Activated T-cell treated with anti-CD3 and anti-CD28 coated beads, Interleukin-2, amount 50 U/mL, for 4 hours (primary cell): ENCODE data around the gene MPDZ. TPM values are rescaled to one million over a fixed set of nuclear protein-coding genes. Genes with fewer than 3 reads are reported as not detected.

Source experiments
- ATAC-seq, 2 donors: fragments of 200-7000 bp; cut with Tn5 transposase; one replicate each; pipeline ENCODE4 v1.10.0; 2021
- DNase-seq: peaks from one replicate; pipeline ENCODE4 v3.0.0-alpha.2; 2020
- H3K27me3 Mint-ChIP-seq: one replicate; pipeline ENCODE4 v1.8.0; 2021; ENCODE audit warnings: low read depth, mixed read lengths
- H3K36me3 Mint-ChIP-seq: one replicate; pipeline ENCODE4 v1.8.0; 2022; ENCODE audit warnings: mixed read lengths; ENCODE audit not compliant: insufficient read depth
- H3K4me1 Mint-ChIP-seq: one replicate; pipeline ENCODE4 v1.8.0; 2021; ENCODE audit warnings: low read depth, mixed read lengths
- H3K4me3 Mint-ChIP-seq: one replicate; pipeline ENCODE4 v1.8.0; 2021; ENCODE audit warnings: mild to moderate bottlenecking, moderate library complexity, mixed read lengths
- H3K9me3 Mint-ChIP-seq: one replicate; pipeline ENCODE4 v1.8.0; 2021; ENCODE audit warnings: mixed read lengths
- total RNA-seq, 3 donors: library from RNA; stranded (reverse); gene quantifications; one replicate each; pipeline ENCODE4 v1.2.1, GENCODE V29; 2021

Gene MPDZ
- under 1 TPM; 0.08 to 0.53 (median 0.29) TPM for total RNA-seq

GRCh38 chr9:13279284-13280141 is at the start of gene MPDZ:
MPDZ (minus strand) TSS chr9:13279692; CDS start chr9:13250315, 29,377 bp downstream.
- H3K36me3 Mint-ChIP-seq = no peaks in the 10 kb centered on the region
- peaks cover 4% of the 10 kb centered on the region for H3K9me3 Mint-ChIP-seq
- no peak for DNase-seq
- peak in 1 of 2 donors; percentile 37 for ATAC-seq
- H3K27me3 Mint-ChIP-seq = peaks cover 26% of the 10 kb centered on the region
- no peak within 1 kb of the TSS for H3K4me3 Mint-ChIP-seq
- H3K4me1 Mint-ChIP-seq = no peaks in the 10 kb centered on the region

- H3K4me3 Mint-ChIP-seq = no peak overlapping the region
- H3K9me3 Mint-ChIP-seq = peaks cover 4% of the 10 kb centered on the region
- ATAC-seq (no peak), DNase-seq (no peak)
- no peaks in the 10 kb centered on the region for H3K27me3 Mint-ChIP-seq
- no peaks in the 10 kb centered on the region for H3K36me3 Mint-ChIP-seq
- no peaks in the 10 kb centered on the region for H3K4me1 Mint-ChIP-seq
Observed at GRCh38 chr9:13324988-13325387, 45.5 kb upstream of the MPDZ start.

GRCh38 chr9:13322828-13323550 is 43.5 kb upstream of the MPDZ start:
- Mint-ChIP-seq H3K4me3 (no peak overlapping the region), H3K36me3 (no peaks in the 10 kb centered on the region), H3K27me3 (no peaks in the 10 kb centered on the region), H3K9me3 (peaks cover 7% of the 10 kb centered on the region), H3K4me1 (no peaks in the 10 kb centered on the region)
- ATAC-seq (no peak), DNase-seq (no peak)

GRCh38 chr9:13318027-13318426 is 38.5 kb upstream of the MPDZ start:
- no peak overlapping the region for H3K4me3 Mint-ChIP-seq
- DNase-seq (no peak), ATAC-seq (no peak)
- peaks cover 11% of the 10 kb centered on the region for H3K9me3 Mint-ChIP-seq
- no peaks in the 10 kb centered on the region for H3K27me3 Mint-ChIP-seq
- no peaks in the 10 kb centered on the region for H3K4me1 Mint-ChIP-seq
- H3K36me3 Mint-ChIP-seq = no peaks in the 10 kb centered on the region

GRCh38 chr9:13296972-13297371 is 17.5 kb upstream of the MPDZ start:
- Mint-ChIP-seq H3K36me3 (no peaks in the 10 kb centered on the region), H3K4me3 (no peak overlapping the region), H3K4me1 (no peaks in the 10 kb centered on the region), H3K27me3 (no peaks in the 10 kb centered on the region), H3K9me3 (peaks cover 25% of the 10 kb centered on the region)
- DNase-seq = no peak
- ATAC-seq = no peak

GRCh38 chr9:13295556-13295955 is 16.1 kb upstream of the MPDZ start:
- H3K27me3 Mint-ChIP-seq = no peaks in the 10 kb centered on the region
- H3K36me3 Mint-ChIP-seq = no peaks in the 10 kb centered on the region
- H3K4me3 Mint-ChIP-seq = no peak overlapping the region
- ATAC-seq (no peak), DNase-seq (no peak)
- no peaks in the 10 kb centered on the region for H3K4me1 Mint-ChIP-seq
- H3K9me3 Mint-ChIP-seq = peaks cover 20% of the 10 kb centered on the region

GRCh38 chr9:13292782-13293181 is 13.3 kb upstream of the MPDZ start:
- H3K36me3 Mint-ChIP-seq = no peaks in the 10 kb centered on the region
- ATAC-seq = no peak

GRCh38 chr9:13292158-13292557 is 12.7 kb upstream of the MPDZ start:
- no peaks in the 10 kb centered on the region for H3K4me1 Mint-ChIP-seq
- no peak for DNase-seq
- no peak overlapping the region for H3K4me3 Mint-ChIP-seq
- no peaks in the 10 kb centered on the region for H3K27me3 Mint-ChIP-seq
- peaks cover 15% of the 10 kb centered on the region for H3K9me3 Mint-ChIP-seq
- H3K36me3 Mint-ChIP-seq = no peaks in the 10 kb centered on the region
- no peak for ATAC-seq

More at GRCh38 chr9:13292782-13293181, 13.3 kb upstream of the MPDZ start:
- Mint-ChIP-seq H3K9me3 (peaks cover 16% of the 10 kb centered on the region), H3K4me3 (no peak overlapping the region), H3K27me3 (no peaks in the 10 kb centered on the region), H3K4me1 (no peaks in the 10 kb centered on the region)
- no peak for DNase-seq

- Mint-ChIP-seq H3K36me3 (no peaks in the 10 kb centered on the region), H3K9me3 (peaks cover 12% of the 10 kb centered on the region)
- no peak for ATAC-seq
Observed at GRCh38 chr9:13291718-13292117, 12.2 kb upstream of the MPDZ start.

GRCh38 chr9:13284011-13284410 is 4.5 kb upstream of the MPDZ start:
- Mint-ChIP-seq H3K27me3 (peaks cover 11% of the 10 kb centered on the region), H3K36me3 (no peaks in the 10 kb centered on the region), H3K4me3 (no peak overlapping the region), H3K4me1 (no peaks in the 10 kb centered on the region), H3K9me3 (peaks cover 9% of the 10 kb centered on the region)
- ATAC-seq (no peak), DNase-seq (no peak)

More at GRCh38 chr9:13291718-13292117, 12.2 kb upstream of the MPDZ start:
- Mint-ChIP-seq H3K4me1 (no peaks in the 10 kb centered on the region), H3K27me3 (no peaks in the 10 kb centered on the region), H3K4me3 (no peak overlapping the region)
- no peak for DNase-seq

- no peaks in the 10 kb centered on the region for H3K36me3 Mint-ChIP-seq
- ATAC-seq (no peak), DNase-seq (no peak)
- no peak overlapping the region for H3K4me3 Mint-ChIP-seq
- H3K27me3 Mint-ChIP-seq = peaks cover 17% of the 10 kb centered on the region
- peaks cover 9% of the 10 kb centered on the region for H3K9me3 Mint-ChIP-seq
- H3K4me1 Mint-ChIP-seq = no peaks in the 10 kb centered on the region
Observed at GRCh38 chr9:13282998-13283397, 3.5 kb upstream of the MPDZ start.

GRCh38 chr9:13281356-13282016 is 2.0 kb upstream of the MPDZ start:
- Mint-ChIP-seq H3K9me3 (peaks cover 13% of the 10 kb centered on the region), H3K27me3 (peaks cover 26% of the 10 kb centered on the region), H3K36me3 (no peaks in the 10 kb centered on the region), H3K4me1 (no peaks in the 10 kb centered on the region), H3K4me3 (no peak overlapping the region)
- DNase-seq = no peak
- no peak for ATAC-seq

- no peak for DNase-seq
- H3K36me3 Mint-ChIP-seq = no peaks in the 10 kb centered on the region
Observed at GRCh38 chr9:13278368-13279246, 885 bp downstream of the MPDZ start.

GRCh38 chr9:13278023-13278367 is 1.5 kb downstream of the MPDZ start:
- DNase-seq (no peak), ATAC-seq (no peak)
- no peak overlapping the region for H3K4me3 Mint-ChIP-seq
- H3K36me3 Mint-ChIP-seq = no peaks in the 10 kb centered on the region
- H3K4me1 Mint-ChIP-seq = no peaks in the 10 kb centered on the region
- H3K9me3 Mint-ChIP-seq = peaks cover 4% of the 10 kb centered on the region
- H3K27me3 Mint-ChIP-seq = peaks cover 26% of the 10 kb centered on the region

More at GRCh38 chr9:13278368-13279246, 885 bp downstream of the MPDZ start:
- H3K4me3 Mint-ChIP-seq = no peak overlapping the region
- peaks cover 26% of the 10 kb centered on the region for H3K27me3 Mint-ChIP-seq
- peaks cover 4% of the 10 kb centered on the region for H3K9me3 Mint-ChIP-seq
- H3K4me1 Mint-ChIP-seq = no peaks in the 10 kb centered on the region
- no peak for ATAC-seq
